Esophagus (tissue), 2 donors: Measurements from ENCODE around the gene NDFIP1. TPM values are rescaled to one million over a fixed set of nuclear protein-coding genes. Genes with fewer than 3 reads are reported as not detected.

Source experiments
- H3K27ac ChIP-seq, 2 donors: one replicate each; pipeline ENCODE4 v1.5.1; 2013; ENCODE audit warnings: low read depth in 2 of 2, mild to moderate bottlenecking in 2 of 2, inconsistent platforms in 1 of 2, low read length in 1 of 2, moderate library complexity in 1 of 2
- H3K27me3 ChIP-seq, 2 donors: one replicate each; pipeline ENCODE4 v1.6.1; 2013; ENCODE audit warnings: low read length in 2 of 2, control low read depth in 1 of 2, mild to moderate bottlenecking in 1 of 2; ENCODE audit not compliant: insufficient read depth in 2 of 2, control insufficient read depth in 1 of 2
- H3K36me3 ChIP-seq, 2 donors: one replicate each; pipeline ENCODE4 v1.6.1; 2013; ENCODE audit warnings: low read length in 1 of 2; ENCODE audit not compliant: control insufficient read depth in 2 of 2, insufficient read depth in 2 of 2
- H3K4me1 ChIP-seq, 2 donors: one replicate each; pipeline ENCODE4 v1.6.1; 2013; ENCODE audit warnings: low read length in 1 of 2; ENCODE audit not compliant: control insufficient read depth in 2 of 2, insufficient read depth in 2 of 2
- H3K4me3 ChIP-seq, 2 donors: one replicate each; pipeline ENCODE4 v1.5.1; 2013; ENCODE audit warnings: low read length in 2 of 2, mild to moderate bottlenecking in 2 of 2, low read depth in 1 of 2, moderate library complexity in 1 of 2
- H3K9me3 ChIP-seq, 2 donors: one replicate each; pipeline ENCODE4 v1.6.1; 2013; ENCODE audit warnings: mild to moderate bottlenecking in 2 of 2, low read depth in 1 of 2, low read length in 1 of 2, moderate library complexity in 1 of 2; ENCODE audit not compliant: control insufficient read depth in 2 of 2, insufficient read depth in 1 of 2
- WGBS, 2 donors: extraction: QIAGEN DNeasy Blood & Tissue Kit; methylation state at CpG; one replicate each; pipeline ENCODE4 v1.1.7; 2013; 5-methylcytosine and 5-hydroxymethylcytosine counted together
- polyA plus RNA-seq, 2 donors: library from polyadenylated mRNA; stranded (reverse); fragments of 200-250 nt; gene quantifications; one replicate each; pipeline ENCODE4 v1.2.3, GENCODE V29; 2013
- donor health status: healthy with polysubstance abuse.
- donor health status: Bipolar disorder and iron deficiency.

Gene NDFIP1
- polyA plus RNA-seq, 2 donors, result 14.1 to 24.4 TPM

GRCh38 chr5:142166754-142167153, 58.2 kb downstream of the NDFIP1 start:
- Histone ChIP-seq H3K4me1 (no peaks in the 10 kb centered on the region), H3K36me3 (no peaks in the 10 kb centered on the region), H3K27ac (no peak overlapping the region), H3K4me3 (no peak overlapping the region), H3K9me3 (no peaks in the 10 kb centered on the region), H3K27me3 (no peaks in the 10 kb centered on the region)
- WGBS, 2 donors, result 89 to 94% methylated on average over 4 of the region's 4 CpGs

- Histone ChIP-seq H3K27ac (no peak overlapping the region), H3K4me3 (no peak overlapping the region), H3K27me3 (no peaks in the 10 kb centered on the region), H3K4me1 (no peaks in the 10 kb centered on the region), H3K9me3 (no peaks in the 10 kb centered on the region), H3K36me3 (no peaks in the 10 kb centered on the region)
- WGBS, 2 donors, result 93 to 98% methylated on average over 6 of the region's 6 CpGs
These were observed 58.9 kb downstream of the NDFIP1 start for GRCh38 chr5:142167458-142167857.

GRCh38 chr5:142168365-142168764, 59.8 kb downstream of the NDFIP1 start:
- no peaks in the 10 kb centered on the region for H3K9me3 ChIP-seq
- WGBS, 2 donors, result 89 to 92% methylated on average over 3 of the region's 3 CpGs

GRCh38 chr5:142170254-142170953, 61.8 kb downstream of the NDFIP1 start:
- WGBS, 2 donors, result 78 to 84% methylated on average over 6 of the region's 6 CpGs
- H3K4me1 ChIP-seq, result no peaks in the 10 kb centered on the region

More at GRCh38 chr5:142168365-142168764, 59.8 kb downstream of the NDFIP1 start:
- Histone ChIP-seq H3K36me3 (no peaks in the 10 kb centered on the region), H3K27ac (no peak overlapping the region), H3K4me3 (no peak overlapping the region), H3K4me1 (no peaks in the 10 kb centered on the region), H3K27me3 (no peaks in the 10 kb centered on the region)

GRCh38 chr5:142171270-142171669, 62.7 kb downstream of the NDFIP1 start:
- H3K4me3 ChIP-seq, result no peak overlapping the region
- H3K4me1 ChIP-seq, result no peaks in the 10 kb centered on the region
- H3K27ac ChIP-seq, result no peak overlapping the region
- no peaks in the 10 kb centered on the region for H3K27me3 ChIP-seq
- 72 to 78% methylated on average over 4 of the region's 4 CpGs for WGBS, 2 donors
- H3K36me3 ChIP-seq, result no peaks in the 10 kb centered on the region
- H3K9me3 ChIP-seq, result no peaks in the 10 kb centered on the region

More at GRCh38 chr5:142170254-142170953, 61.8 kb downstream of the NDFIP1 start:
- H3K36me3 ChIP-seq, result no peaks in the 10 kb centered on the region
- H3K4me3 ChIP-seq, result no peak overlapping the region
- no peaks in the 10 kb centered on the region for H3K9me3 ChIP-seq
- H3K27ac ChIP-seq, result no peak overlapping the region
- no peaks in the 10 kb centered on the region for H3K27me3 ChIP-seq

GRCh38 chr5:142175039-142175438, 66.5 kb downstream of the NDFIP1 start:
- 54 to 57% methylated on average over 3 of the region's 3 CpGs for WGBS, 2 donors
- H3K27me3 ChIP-seq, result no peaks in the 10 kb centered on the region
- no peaks in the 10 kb centered on the region for H3K9me3 ChIP-seq
- no peaks in the 10 kb centered on the region for H3K4me1 ChIP-seq
- no peaks in the 10 kb centered on the region for H3K36me3 ChIP-seq
- H3K4me3 ChIP-seq, result no peak overlapping the region
- no peak overlapping the region for H3K27ac ChIP-seq

GRCh38 chr5:142175461-142176142, 67.0 kb downstream of the NDFIP1 start:
- H3K4me3 ChIP-seq, result no peak overlapping the region
- H3K27ac ChIP-seq, result no peak overlapping the region
- H3K36me3 ChIP-seq, result no peaks in the 10 kb centered on the region
- H3K4me1 ChIP-seq, result no peaks in the 10 kb centered on the region
- no peaks in the 10 kb centered on the region for H3K27me3 ChIP-seq
- WGBS, 2 donors, result 78 to 83% methylated on average over 8 of the region's 8 CpGs
- H3K9me3 ChIP-seq, result no peaks in the 10 kb centered on the region

GRCh38 chr5:142176255-142176654, 67.7 kb downstream of the NDFIP1 start:
- 44 to 63% methylated on average over 2 of the region's 2 CpGs for WGBS, 2 donors
- Histone ChIP-seq H3K4me3 (no peak overlapping the region), H3K4me1 (no peaks in the 10 kb centered on the region), H3K27ac (no peak overlapping the region), H3K9me3 (no peaks in the 10 kb centered on the region), H3K27me3 (no peaks in the 10 kb centered on the region), H3K36me3 (no peaks in the 10 kb centered on the region)

- Histone ChIP-seq H3K36me3 (no peaks in the 10 kb centered on the region), H3K27me3 (no peaks in the 10 kb centered on the region), H3K27ac (no peak overlapping the region), H3K4me3 (no peak overlapping the region), H3K4me1 (no peaks in the 10 kb centered on the region), H3K9me3 (no peaks in the 10 kb centered on the region)
- 97% methylated on average over 7 of the region's 7 CpGs for WGBS, 2 donors
These were observed 70.1 kb downstream of the NDFIP1 start for GRCh38 chr5:142178651-142179050.
